Hair follicular keratinocyte (primary cell): Measurements from ENCODE around the gene PHC1. TPM values are rescaled to one million over a fixed set of nuclear protein-coding genes. Genes with fewer than 3 reads are reported as not detected.

ENCODE experiments used
- total RNA-seq: library from RNA; depleted of rRNA; stranded (reverse); fragments of >200 nt; gene quantifications from 2 replicates; pipeline ENCODE4 v1.2.3, GENCODE V29; 2015

The PHC1 gene
- total RNA-seq = 13.7 and 16.9 TPM in 2 replicates

GRCh38 chr12:8914033-8914715 lies at the start of gene PHC1:
Gene PHC1, plus strand, starts transcription at chr12:8914509. Its CDS starts 3,169 bp downstream, at chr12:8917678.

DNA sequence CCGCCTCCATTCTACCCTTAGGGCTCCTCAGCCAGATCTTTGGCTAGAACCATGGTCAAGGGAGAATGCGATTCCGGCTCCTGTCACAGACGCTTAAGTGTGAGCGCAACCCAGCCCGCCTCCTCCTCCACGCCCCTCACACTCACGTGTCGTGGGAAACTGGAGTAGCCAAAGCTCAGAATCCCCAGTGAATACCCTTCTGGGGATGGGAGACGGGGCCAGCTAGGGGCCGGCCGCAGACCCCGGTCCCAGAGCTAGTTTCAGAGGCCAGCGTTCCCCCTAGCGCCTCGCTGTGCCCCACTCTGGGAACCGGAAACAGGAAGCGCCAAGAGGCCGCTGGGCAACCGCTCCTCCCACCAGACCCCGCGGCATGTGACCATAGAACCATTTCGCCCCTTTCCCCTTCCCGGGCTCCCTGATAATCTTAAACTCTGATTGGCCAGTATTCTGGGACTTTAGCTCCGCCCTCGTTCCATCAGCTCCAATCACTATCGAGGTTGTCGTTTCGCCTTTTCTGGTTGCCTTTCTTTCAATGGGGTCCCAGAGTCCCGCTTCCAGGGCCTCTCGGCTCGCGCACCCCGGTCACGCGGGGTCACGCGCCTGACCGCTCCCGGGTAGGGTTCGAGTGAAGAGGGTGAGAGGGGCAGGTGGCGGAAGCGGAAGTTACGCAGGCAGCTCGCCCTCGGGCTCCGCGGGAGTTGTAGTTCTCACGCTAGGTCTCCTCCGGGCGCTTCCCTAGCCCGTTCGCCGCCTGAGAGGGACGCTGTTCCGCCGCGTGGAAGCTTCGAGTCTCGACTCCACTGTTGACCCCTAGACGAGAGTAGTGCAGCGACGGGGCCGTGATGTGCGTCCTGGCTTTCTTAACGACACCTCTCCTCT lies 35.3 kb downstream of the PHC1 start, which contains the start of gene M6PR:
Gene M6PR (minus strand): TSS at position 304 of the 879 bp plus-strand sequence. CDS start 3,241 bp downstream, outside the sequence.

GRCh38 chr12:8989413-8989812 lies 75.1 kb downstream of the PHC1 start, which contains the start of gene KLRG1:
Gene KLRG1, plus strand, starts transcription at chr12:8989546. Its CDS starts 90 bp downstream, at chr12:8989636.

Other genes with a start within 250 kb of the PHC1 start
- gene RIMKLB, start 216.5 kb upstream of the PHC1 start, total RNA-seq = 13.2 and 17.2 TPM in 2 replicates
- 2.7 and 5.4 TPM in 2 replicates for gene A2ML1, start 91.9 kb upstream of the PHC1 start, total RNA-seq
- gene M6PR, start 35.1 kb downstream of the PHC1 start, total RNA-seq = 88.7 and 106 TPM in 2 replicates
- 0.23 and 1.4 TPM in 2 replicates for gene KLRG1, start 75.0 kb downstream of the PHC1 start, total RNA-seq
- 0.04 TPM in 1 of 2 replicates, not detected in the other for gene A2M, start 201.4 kb downstream of the PHC1 start, total RNA-seq